Activated CD4-positive, alpha-beta T cell treated with anti-CD3 and anti-CD28 coated beads, Interleukin-2, amount 10 ng/mL, durations not matched to agents 7 days and 5 days (primary cell): ENCODE measurements around the gene ITPKB. TPM values are rescaled to one million over a fixed set of nuclear protein-coding genes. Genes with fewer than 3 reads are reported as not detected.

Experiments used
- CTCF ChIA-PET: fragments of 350-600 bp; sonication (Branson Sonifier 250); formaldehyde crosslinking; loops from one replicate; lab custom pipeline; 2021; ENCODE audit warnings: antibody characterized with exemption; lab: Charles Lee
- POLR2A ChIA-PET: fragments of 350-600 bp; sonication (Branson Sonifier 250); formaldehyde crosslinking; loops from one replicate; lab custom pipeline; 2021; ENCODE audit warnings: antibody characterized with exemption; lab: Charles Lee
- DNase-seq: peaks from one replicate; pipeline ENCODE4 v3.0.0-alpha.2; 2020
- H3K27ac Mint-ChIP-seq: one replicate; pipeline ENCODE4 v1.8.0; 2021; ENCODE audit warnings: mild to moderate bottlenecking, moderate library complexity, mixed read lengths
- H3K27me3 Mint-ChIP-seq: one replicate; pipeline ENCODE4 v1.8.0; 2021; ENCODE audit warnings: mixed read lengths
- H3K36me3 Mint-ChIP-seq: one replicate; pipeline ENCODE4 v1.8.0; 2021; ENCODE audit warnings: low read depth, mixed read lengths
- H3K4me1 Mint-ChIP-seq: one replicate; pipeline ENCODE4 v1.8.0; 2021; ENCODE audit warnings: mixed read lengths
- H3K4me3 Mint-ChIP-seq: one replicate; pipeline ENCODE4 v1.8.0; 2021; ENCODE audit warnings: mild to moderate bottlenecking, moderate library complexity, mixed read lengths
- H3K9me3 Mint-ChIP-seq: one replicate; pipeline ENCODE4 v1.8.0; 2021; ENCODE audit warnings: mixed read lengths
- total RNA-seq, 2 experiments: library from RNA; stranded (reverse); gene quantifications; one replicate each; pipeline ENCODE4 v1.2.3, GENCODE V29; 2021

Gene ITPKB
- total RNA-seq, 2 experiments from 2014 or later: 61.1 to 64.0 TPM

DNA sequence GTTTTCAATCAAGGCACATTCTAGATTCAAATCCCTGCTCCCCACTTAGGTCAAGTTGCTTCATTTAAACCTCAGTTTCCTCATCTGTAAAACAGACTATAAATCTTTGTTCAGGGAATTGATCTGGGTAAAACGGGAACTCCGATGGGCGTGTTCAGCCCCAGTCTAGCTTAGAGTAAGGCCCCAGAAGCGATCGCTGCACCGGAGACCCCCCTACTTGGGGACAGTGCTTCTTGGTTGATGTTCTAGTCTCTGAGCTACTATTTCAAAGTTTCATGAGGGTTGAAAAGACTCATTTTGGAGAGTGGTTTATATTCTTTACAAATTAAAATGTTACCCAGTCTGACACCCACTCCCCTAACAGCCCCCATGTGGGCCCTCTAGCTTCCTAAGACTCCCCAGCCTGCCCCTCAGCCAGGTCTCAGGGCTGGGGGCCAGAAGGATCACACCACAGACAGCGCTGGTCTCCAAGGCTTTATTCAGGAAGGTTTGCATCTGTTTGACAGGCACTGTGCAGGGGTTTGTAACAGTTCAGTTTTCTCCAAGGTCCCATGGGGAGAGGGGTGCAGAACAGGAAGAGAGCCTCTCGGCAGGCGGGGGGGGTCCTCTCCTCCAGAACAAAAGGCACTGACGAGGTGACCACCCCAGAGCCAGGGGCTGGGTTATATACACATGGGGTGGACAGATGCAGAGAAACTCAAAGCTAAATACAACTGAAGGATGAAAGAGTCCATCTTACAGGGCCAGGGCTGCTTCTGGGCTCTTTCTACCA is 107.7 kb downstream of the ITPKB start:
- no peak overlapping the region for H3K27ac Mint-ChIP-seq

DNA sequence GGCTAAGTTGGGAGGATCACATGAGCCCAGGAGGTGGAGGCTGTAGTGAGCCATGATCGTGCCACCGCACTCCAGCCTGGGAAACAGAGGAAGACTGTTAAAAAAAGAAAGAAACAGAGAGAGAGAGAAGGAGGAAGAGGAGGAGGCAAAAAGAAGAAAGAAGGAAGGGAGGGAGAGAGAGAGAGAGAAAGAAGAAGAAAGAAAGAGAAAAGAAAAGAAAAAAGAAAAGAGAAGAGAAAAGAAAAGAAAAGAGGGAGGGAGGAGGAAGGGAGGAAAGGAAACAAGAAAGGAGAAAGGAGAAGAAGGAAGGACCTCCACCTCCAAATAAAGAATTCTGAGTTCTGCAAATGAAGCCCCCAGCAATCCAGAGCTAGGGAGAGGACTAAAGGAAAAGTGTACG is 108.5 kb downstream of the ITPKB start:
- Mint-ChIP-seq H3K4me3 (no peak overlapping the region), H3K36me3 (peaks cover 38% of the 10 kb centered on the region), H3K27ac (no peak overlapping the region), H3K9me3 (no peaks in the 10 kb centered on the region), H3K4me1 (peaks cover 50% of the 10 kb centered on the region), H3K27me3 (no peaks in the 10 kb centered on the region)
- ChIA-PET CTCF (interaction anchor here (1.0 to 2.8 kb wide), 3 partner anchors 12 to 57 kb away, joined by 3 to 11 read pairs (median 4); no protein-coding TSS in a partner anchor), POLR2A (no interaction called here)
- DNase-seq: no peak

More for the DNA sequence above, 107.7 kb downstream of the ITPKB start:
- Mint-ChIP-seq H3K27me3 (no peaks in the 10 kb centered on the region), H3K36me3 (peaks cover 38% of the 10 kb centered on the region), H3K4me1 (peaks cover 52% of the 10 kb centered on the region), H3K4me3 (no peak overlapping the region), H3K9me3 (no peaks in the 10 kb centered on the region)
- POLR2A ChIA-PET: no interaction called here
- DNase-seq: no peak
- CTCF ChIA-PET: interaction anchor here (1.0 to 2.8 kb wide), 3 partner anchors 12 to 56 kb away, joined by 3 to 11 read pairs (median 4); no protein-coding TSS in a partner anchor

DNA sequence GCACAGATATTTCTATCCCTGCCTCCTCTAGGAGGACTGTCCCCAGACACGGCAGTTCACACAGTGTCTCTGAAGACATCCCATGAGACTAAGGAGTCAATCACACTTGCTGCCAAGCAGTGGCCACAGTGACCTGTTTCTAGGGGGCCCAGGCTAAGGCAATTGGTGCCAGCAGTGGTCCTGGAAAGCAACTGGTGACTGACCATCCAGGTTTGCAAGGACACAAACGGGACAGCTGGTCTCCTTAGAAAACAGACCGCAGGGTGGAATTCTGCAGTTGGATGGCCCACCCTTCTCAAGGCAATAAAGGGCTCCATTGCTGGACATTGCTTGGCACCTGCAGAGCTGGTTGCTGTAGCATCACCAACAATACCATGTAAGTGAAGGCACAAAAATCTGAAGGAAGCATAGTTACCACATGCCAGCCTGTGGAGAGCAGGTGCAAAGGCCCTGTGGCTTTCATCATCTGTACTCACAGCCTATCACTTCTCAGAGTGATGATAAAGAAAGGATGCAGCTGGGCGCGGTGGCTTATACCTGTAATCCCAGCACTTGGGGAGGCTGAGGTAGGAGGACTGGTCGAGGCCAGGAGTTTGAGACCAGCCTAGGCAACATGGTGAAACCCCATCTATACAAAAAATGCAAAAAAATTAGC is 109.1 kb downstream of the ITPKB start:
- H3K27ac Mint-ChIP-seq: no peak overlapping the region
- H3K9me3 Mint-ChIP-seq: no peaks in the 10 kb centered on the region
- no peaks in the 10 kb centered on the region for H3K27me3 Mint-ChIP-seq
- no peak overlapping the region for H3K4me3 Mint-ChIP-seq
- CTCF ChIA-PET: interaction anchor here (1.7 to 2.8 kb wide), 3 partner anchors 13 to 198 kb away, joined by 4 to 11 read pairs (median 6); no protein-coding TSS in a partner anchor
- POLR2A ChIA-PET: interaction anchor here (0.6 kb wide), 1 partner anchor 96 kb away, joined by 13 read pairs; no protein-coding TSS in a partner anchor
- no peak for DNase-seq
- peaks cover 44% of the 10 kb centered on the region for H3K4me1 Mint-ChIP-seq
- H3K36me3 Mint-ChIP-seq: peaks cover 33% of the 10 kb centered on the region

DNA sequence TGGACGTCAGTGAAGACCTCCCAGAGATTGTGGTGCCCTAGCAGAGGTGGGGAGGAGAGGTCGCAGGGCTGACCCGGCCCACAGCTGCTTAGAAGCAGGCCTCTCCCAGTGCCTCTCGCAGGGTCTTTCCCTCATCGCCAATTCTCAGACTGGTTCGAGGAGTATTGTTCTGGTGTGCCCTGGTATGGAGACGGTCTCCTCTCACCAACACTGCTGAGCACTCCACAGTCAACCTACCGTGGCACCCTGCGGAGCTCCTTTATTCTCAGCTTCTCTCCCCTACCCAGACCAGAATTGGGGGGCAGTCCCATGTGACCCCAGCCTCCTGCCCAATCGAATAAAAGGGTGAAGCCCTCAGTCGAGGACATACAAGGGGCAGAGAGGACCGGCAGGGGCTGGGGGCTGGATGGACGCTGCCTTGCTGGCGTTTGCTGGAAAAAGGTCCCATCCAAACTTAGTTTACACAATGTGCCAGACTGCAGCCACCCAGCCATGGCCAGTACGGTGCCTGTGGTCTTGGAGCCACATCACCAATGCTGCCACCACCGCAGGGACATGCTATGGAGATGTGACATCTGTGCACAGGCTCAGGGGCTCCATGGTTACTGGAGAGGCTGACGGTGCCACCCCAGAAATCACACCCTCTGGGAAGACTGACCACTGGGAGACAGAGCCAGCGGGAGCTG is 109.7 kb downstream of the ITPKB start:
- Mint-ChIP-seq H3K27me3 (no peaks in the 10 kb centered on the region), H3K9me3 (no peaks in the 10 kb centered on the region), H3K4me1 (peaks cover 40% of the 10 kb centered on the region), H3K36me3 (peaks cover 31% of the 10 kb centered on the region), H3K4me3 (no peak overlapping the region), H3K27ac (peak overlapping the region; percentile 33)
- POLR2A ChIA-PET: interaction anchor here (0.6 kb wide), 1 partner anchor 97 kb away, joined by 13 read pairs; no protein-coding TSS in a partner anchor
- DNase-seq: no peak
- CTCF ChIA-PET: interaction anchor here (1.4 to 2.8 kb wide), 3 partner anchors 21 to 199 kb away, joined by 5 to 11 read pairs (median 6); no protein-coding TSS in a partner anchor

DNA sequence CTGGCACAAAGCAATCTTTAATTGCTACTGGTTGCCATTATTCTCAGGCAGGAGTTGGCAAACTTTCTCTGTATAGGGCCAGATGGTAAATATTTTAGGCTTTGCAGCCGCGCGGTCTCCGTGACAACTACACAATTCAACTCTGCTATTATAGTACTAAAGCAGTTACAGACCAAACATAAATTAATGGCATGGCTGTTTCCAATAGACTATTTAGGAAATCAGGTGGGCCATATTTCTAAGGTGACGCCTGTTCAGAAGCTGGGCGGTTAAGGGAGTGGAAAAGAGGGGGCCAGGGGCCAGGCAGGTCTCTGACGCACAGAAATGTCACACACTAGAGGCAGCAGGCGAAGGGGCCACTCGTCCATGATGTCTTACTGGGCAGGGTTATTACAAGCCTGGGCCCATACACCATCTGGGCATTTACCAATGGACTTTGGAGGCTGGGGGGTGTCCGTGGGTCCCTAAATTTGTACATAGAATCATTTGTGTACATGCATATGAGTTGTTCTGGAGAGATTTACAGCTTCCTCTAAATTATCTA is 110.4 kb downstream of the ITPKB start:
- H3K36me3 Mint-ChIP-seq: peaks cover 27% of the 10 kb centered on the region
- H3K9me3 Mint-ChIP-seq: no peaks in the 10 kb centered on the region
- H3K4me3 Mint-ChIP-seq: no peak overlapping the region
- H3K27me3 Mint-ChIP-seq: no peaks in the 10 kb centered on the region
- no peak overlapping the region for H3K27ac Mint-ChIP-seq
- H3K4me1 Mint-ChIP-seq: peaks cover 34% of the 10 kb centered on the region
- CTCF ChIA-PET: interaction anchor here (1.4 to 2.8 kb wide), 3 partner anchors 20 to 199 kb away, joined by 5 to 11 read pairs (median 6); no protein-coding TSS in a partner anchor
- DNase-seq: no peak
- POLR2A ChIA-PET: no interaction called here

DNA sequence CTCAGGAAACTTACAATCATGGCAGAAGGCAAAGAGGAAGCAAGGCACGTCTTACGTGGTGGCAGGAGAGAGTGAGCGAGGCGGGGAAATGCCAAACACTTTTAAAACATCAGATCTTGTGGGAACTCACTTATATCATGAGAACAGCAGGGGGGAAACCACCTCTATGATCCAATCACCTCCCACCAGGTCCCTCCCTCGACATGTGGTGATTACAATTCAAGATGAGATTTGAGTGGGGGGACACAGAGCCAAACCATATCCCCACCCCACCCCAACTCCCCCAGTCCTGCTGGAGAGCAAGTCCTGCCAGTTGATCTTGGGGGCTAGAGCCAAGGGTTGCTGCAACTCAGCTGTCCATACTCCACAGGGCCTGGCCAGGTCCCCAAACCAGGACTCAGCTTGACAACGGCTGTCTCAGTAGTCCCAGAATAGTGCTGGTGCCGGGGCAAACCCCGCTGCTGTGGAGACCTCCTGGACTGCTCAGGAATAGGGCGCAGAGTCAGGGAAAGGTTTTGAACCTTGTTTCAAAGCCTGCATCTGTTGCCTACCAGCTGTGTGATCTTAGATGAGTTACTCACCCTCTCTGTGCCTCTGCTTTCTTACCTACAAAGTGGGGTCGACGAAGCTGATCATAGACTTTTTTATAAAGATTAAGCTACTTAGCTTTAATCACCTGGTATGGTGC is 111.0 kb downstream of the ITPKB start:
- Mint-ChIP-seq H3K27ac (no peak overlapping the region), H3K27me3 (no peaks in the 10 kb centered on the region), H3K9me3 (no peaks in the 10 kb centered on the region), H3K4me1 (peaks cover 28% of the 10 kb centered on the region), H3K36me3 (peaks cover 21% of the 10 kb centered on the region), H3K4me3 (no peak overlapping the region)
- CTCF ChIA-PET: interaction anchor here (0.5 to 2.6 kb wide), 5 partner anchors 12 to 255 kb away, joined by 3 to 11 read pairs (median 5); no protein-coding TSS in a partner anchor
- DNase-seq: no peak
- POLR2A ChIA-PET: no interaction called here

DNA sequence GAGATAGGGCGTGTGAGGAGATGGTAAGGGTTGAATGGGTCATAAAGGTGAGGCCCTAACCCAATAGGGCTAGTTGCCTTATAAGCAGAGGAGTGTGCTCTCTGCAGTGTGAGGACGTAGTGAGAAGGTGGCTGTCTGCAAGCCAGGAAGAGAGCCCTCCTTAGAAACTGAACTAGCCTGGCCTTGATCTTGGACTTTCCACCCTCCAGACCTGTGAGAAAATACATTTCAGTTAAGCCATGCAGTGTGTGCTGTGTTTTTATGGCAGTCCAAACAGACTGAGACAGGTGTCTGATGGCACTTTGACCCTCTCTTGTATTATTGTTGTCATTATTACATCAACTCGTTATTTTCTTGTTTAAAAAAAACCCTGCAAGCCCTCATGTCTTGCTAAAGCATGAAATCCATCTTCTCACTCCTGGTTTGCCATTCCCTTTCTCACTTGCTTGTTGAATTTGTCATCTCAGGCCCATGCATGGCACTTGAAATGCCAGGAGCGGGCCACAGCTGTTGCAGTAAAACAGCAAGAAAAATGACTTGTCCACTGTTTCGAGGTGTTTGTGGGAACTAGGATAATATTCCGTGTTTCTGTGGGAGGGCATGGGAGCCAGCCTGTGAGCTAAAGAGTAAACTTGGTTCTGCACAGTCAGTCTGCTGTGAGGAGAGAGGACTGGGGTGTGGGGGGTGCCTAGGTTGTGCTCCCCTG is 111.9 kb downstream of the ITPKB start:
- Mint-ChIP-seq H3K4me3 (no peak overlapping the region), H3K36me3 (peaks cover 14% of the 10 kb centered on the region), H3K27ac (no peak overlapping the region), H3K27me3 (no peaks in the 10 kb centered on the region), H3K4me1 (peaks cover 22% of the 10 kb centered on the region), H3K9me3 (no peaks in the 10 kb centered on the region)
- DNase-seq: no peak
- POLR2A ChIA-PET: no interaction called here
- CTCF ChIA-PET: interaction anchor here (0.6 to 2.6 kb wide), 19 partner anchors 8 to 281 kb away, joined by 3 to 11 read pairs (median 4); no protein-coding TSS in a partner anchor

DNA sequence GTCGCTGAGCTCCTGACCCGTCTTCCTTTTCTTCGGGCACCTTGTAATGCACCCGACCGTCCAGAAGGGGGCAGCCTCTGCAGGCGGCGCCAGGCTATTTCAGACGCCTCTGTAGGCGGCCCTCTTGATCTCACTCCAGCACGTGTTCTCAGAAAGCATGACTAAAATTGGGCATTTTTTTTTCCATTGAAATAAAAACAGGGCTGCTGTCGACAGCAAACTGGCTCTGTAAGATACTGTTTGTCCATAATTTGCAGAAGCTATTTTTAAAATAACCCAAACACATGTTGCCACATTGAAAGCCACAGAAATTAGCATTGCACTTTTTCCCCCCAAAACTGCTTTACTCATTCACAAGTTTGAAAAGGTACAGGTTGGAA is 112.5 kb downstream of the ITPKB start:
- no peaks in the 10 kb centered on the region for H3K9me3 Mint-ChIP-seq
- POLR2A ChIA-PET: no interaction called here
- DNase-seq: peak; percentile 79
- peaks cover 12% of the 10 kb centered on the region for H3K36me3 Mint-ChIP-seq
- H3K27ac Mint-ChIP-seq: no peak overlapping the region
- H3K4me1 Mint-ChIP-seq: peaks cover 20% of the 10 kb centered on the region
- CTCF ChIA-PET: interaction anchor here (0.6 to 2.6 kb wide), 35 partner anchors 9 to 1231 kb away, joined by 3 to 11 read pairs (median 4); no protein-coding TSS in a partner anchor
- H3K27me3 Mint-ChIP-seq: peaks cover 1% of the 10 kb centered on the region
- H3K4me3 Mint-ChIP-seq: no peak overlapping the region

DNA sequence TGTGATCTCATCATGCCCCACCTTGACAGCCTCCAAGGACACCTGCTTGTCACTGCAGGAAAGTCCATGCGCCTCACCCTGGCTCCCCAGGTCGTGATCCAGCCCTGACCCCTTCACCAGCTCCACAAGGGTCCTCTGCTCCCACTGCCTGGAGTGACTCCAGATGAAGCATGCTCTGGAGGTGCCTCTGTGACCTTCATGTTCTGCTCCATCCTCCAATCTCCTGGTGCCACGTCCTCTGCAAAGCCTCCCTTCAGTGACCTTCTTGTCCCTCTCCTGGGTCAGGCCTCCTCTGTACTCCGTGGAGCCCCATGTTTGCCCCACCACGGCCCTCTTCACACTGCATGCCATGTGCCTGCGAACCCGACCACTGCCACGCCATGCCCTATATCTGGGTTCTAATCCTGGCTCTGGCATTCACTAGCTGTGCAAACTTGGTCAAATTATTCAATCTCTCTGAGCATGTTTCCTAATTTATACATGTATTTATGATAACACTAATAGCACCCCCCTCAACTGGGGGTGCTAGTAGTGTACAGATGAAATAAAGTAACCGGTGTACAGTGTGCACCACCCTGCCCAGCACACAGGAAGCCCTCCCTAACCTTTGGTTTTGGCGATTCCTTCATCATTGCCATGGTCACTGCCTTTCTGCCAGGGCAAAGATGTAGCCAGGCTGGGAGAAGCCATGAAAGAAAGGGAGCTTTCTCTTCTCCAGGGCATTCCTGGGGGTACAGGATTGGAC is 113.1 kb downstream of the ITPKB start:
- no peaks in the 10 kb centered on the region for H3K9me3 Mint-ChIP-seq
- H3K4me1 Mint-ChIP-seq: peaks cover 20% of the 10 kb centered on the region
- DNase-seq: no peak
- H3K4me3 Mint-ChIP-seq: no peak overlapping the region
- peaks cover 12% of the 10 kb centered on the region for H3K36me3 Mint-ChIP-seq
- H3K27ac Mint-ChIP-seq: peak overlapping the region; percentile 21
- POLR2A ChIA-PET: no interaction called here
- CTCF ChIA-PET: interaction anchor here (0.6 to 2.6 kb wide), 34 partner anchors 8 to 1231 kb away, joined by 3 to 11 read pairs (median 4); no protein-coding TSS in a partner anchor
- H3K27me3 Mint-ChIP-seq: peaks cover 1% of the 10 kb centered on the region

DNA sequence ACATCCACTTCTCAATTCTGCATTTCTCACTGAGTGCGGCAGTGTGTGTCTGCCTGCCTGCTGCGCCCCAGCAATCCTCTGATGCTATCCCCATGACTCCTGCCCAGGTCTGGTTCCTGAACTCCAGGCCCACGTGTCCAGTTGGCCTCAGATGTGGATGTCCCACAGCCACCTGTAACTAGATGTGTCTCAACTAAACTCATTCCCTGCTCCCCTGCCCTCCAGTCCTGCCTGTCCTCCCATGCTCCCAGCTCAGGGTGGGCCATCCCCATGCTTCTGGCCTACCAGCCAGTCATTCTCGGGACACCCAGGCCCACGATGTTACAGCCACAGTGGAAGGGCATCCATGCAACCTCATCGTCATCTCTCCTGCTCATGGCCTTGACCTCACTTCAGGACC is 113.8 kb downstream of the ITPKB start:
- ChIA-PET POLR2A (no interaction called here), CTCF (interaction anchor here (0.6 to 2.6 kb wide), 3 partner anchors 17 to 201 kb away, joined by 3 to 11 read pairs (median 5); no protein-coding TSS in a partner anchor)
- Mint-ChIP-seq H3K4me1 (peaks cover 18% of the 10 kb centered on the region), H3K9me3 (no peaks in the 10 kb centered on the region), H3K27ac (no peak overlapping the region), H3K36me3 (peaks cover 8% of the 10 kb centered on the region), H3K4me3 (no peak overlapping the region), H3K27me3 (peaks cover 1% of the 10 kb centered on the region)
- no peak for DNase-seq
